ENCODE results near the gene ODF4. TPM values are rescaled to one million over a fixed set of nuclear protein-coding genes. Genes with fewer than 3 reads are reported as not detected.
A peak's percentile ranks its signal among the peaks of the same experiment; 100 is the strongest.

Gene ODF4, protein sequence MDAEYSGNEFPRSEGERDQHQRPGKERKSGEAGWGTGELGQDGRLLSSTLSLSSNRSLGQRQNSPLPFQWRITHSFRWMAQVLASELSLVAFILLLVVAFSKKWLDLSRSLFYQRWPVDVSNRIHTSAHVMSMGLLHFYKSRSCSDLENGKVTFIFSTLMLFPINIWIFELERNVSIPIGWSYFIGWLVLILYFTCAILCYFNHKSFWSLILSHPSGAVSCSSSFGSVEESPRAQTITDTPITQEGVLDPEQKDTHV
- not detected for total RNA-seq
- not detected for polyA plus RNA-seq (ENCODE audit: insufficient read length in 6 of 6)
- long read RNA-seq, donor 1 = 0 reads
- long read RNA-seq, donor 2 = 0 reads
- long read RNA-seq, donor 3 = 0 reads
- long read RNA-seq, donor 4 = 0 reads
- long read RNA-seq, donor 5 = 0 reads
- long read RNA-seq, donor 6 = 0 reads
- long read RNA-seq, donor 7 = 0 reads
- long read RNA-seq, donor 8 = 0 reads
- long read RNA-seq, donor 9 = 0 reads
- long read RNA-seq, donor 10 = 0 reads
- long read RNA-seq, donor 11 = 0 reads
- long read RNA-seq, donor 12 = 0 reads

DNA sequence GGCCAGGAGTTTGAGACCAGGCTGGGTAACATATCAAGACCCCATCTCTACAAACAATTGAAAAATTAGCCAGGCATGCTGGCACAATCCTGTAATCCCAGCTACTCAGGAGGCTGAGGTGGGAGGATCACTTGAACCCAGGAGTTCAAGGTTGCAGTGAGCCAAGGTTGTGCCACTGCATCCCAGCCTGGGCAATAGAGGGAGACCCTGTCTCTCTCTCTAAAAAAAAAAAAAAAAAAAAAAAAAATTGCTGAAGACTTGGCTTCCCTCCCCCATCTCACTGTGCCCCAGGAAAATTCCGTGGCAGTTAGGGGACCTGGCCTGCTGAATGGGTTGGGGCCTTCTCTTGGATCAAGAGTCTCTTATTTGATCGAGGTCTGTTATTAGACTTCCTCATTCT is at the start of gene ODF4:
Gene ODF4 (plus strand): TSS at position 301 of the 400 bp plus-strand sequence. CDS start 212 bp downstream, outside the sequence.
- Histone ChIP-seq H3K4me1 (peaks cover 0 to 6% of the 10 kb centered on the region in 2 donors), H3K9me3 (no peaks in the 10 kb centered on the region), H3K36me3 (no peaks in the 10 kb centered on the region), H3K4me3 (no peak within 1 kb of the TSS), H3K27me3 (no peaks in the 10 kb centered on the region), H3K27ac (no peak within 1 kb of the TSS)
- no peak for TF ChIP-seq CTCF (IDR thresholded peaks at IDR 0.05)
- ATAC-seq = no peak
- intact Hi-C loops (cut with DNase I) = no loop called here
- DNase-seq = no peak

DNA sequence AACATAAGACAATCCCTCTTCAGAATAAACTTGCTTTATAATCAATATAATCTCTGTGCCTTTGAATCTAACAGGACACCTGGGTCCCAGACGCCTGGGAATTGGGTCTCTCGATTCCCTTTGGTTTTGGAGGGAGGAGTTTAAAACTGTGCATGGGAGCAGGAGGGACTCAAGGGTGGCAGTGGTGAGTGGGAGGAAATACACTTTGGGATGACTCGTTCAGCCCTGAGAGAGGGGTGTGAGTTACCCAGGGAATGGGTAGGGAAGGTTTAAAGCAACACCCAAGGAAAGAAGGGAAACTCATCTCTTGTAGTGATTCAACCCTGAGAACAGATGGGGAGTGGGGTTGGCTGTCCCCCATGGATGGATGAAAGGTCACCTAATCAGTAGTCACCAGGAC is 49.6 kb upstream of the ODF4 start:
- Histone ChIP-seq H3K4me1 (peaks cover 11 to 51% of the 10 kb centered on the region in 2 donors), H3K4me3 (no peak overlapping the region), H3K9me3 (no peaks in the 10 kb centered on the region), H3K27ac (no peak overlapping the region), H3K27me3 (no peaks in the 10 kb centered on the region), H3K36me3 (no peaks in the 10 kb centered on the region)
- no peak for DNase-seq
- TF ChIP-seq CTCF (IDR thresholded peaks at IDR 0.05) = no peak
- intact Hi-C loops (cut with DNase I) = no loop called here
- no peak for ATAC-seq

- ATAC-seq = no peak
- no peak for TF ChIP-seq CTCF (IDR thresholded peaks at IDR 0.05)
- intact Hi-C loops (cut with DNase I) = no loop called here
- H3K4me3 ChIP-seq = no peak overlapping the region
- H3K36me3 ChIP-seq = no peaks in the 10 kb centered on the region
- H3K27me3 ChIP-seq = no peaks in the 10 kb centered on the region
- H3K9me3 ChIP-seq = no peaks in the 10 kb centered on the region
- peaks cover 8 to 48% of the 10 kb centered on the region in 2 donors for H3K4me1 ChIP-seq
- H3K27ac ChIP-seq = peak overlapping the region in 1 of 2 donors; percentile 5
- DNase-seq = no peak
Observed at GRCh38 chr17:8292639-8293395, 46.8 kb upstream of the ODF4 start.

DNA sequence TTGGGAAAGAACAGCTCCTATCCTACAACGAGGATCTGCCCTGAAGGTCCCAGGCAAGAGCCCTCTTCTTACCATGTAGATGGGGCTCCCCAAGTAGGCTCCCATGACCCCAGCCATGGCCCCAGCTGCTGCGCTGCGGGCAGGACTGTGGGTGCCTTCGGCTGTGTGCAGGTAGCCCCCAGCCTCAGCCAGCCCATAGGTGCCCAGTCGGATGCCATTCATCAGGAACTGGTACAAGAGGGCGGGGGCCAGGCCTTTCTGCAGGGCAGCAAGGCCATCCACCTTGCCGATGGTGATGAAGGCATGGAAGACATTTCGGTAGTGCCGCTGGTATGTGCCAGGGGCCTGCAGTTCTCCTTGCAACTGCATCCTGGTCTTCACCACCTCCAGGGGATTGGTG is 45.3 kb upstream of the ODF4 start:
- DNase-seq (no peak), ATAC-seq (no peak)
- no peak for TF ChIP-seq CTCF (IDR thresholded peaks at IDR 0.05)
- H3K4me1 ChIP-seq = peaks cover 6 to 40% of the 10 kb centered on the region in 2 donors
- H3K36me3 ChIP-seq = no peaks in the 10 kb centered on the region
- H3K27ac ChIP-seq = no peak overlapping the region
- no peaks in the 10 kb centered on the region for H3K9me3 ChIP-seq
- H3K27me3 ChIP-seq = no peaks in the 10 kb centered on the region
- intact Hi-C loops (cut with DNase I) = no loop called here
- H3K4me3 ChIP-seq = peak overlapping the region in 1 of 2 donors; percentile 80

DNA sequence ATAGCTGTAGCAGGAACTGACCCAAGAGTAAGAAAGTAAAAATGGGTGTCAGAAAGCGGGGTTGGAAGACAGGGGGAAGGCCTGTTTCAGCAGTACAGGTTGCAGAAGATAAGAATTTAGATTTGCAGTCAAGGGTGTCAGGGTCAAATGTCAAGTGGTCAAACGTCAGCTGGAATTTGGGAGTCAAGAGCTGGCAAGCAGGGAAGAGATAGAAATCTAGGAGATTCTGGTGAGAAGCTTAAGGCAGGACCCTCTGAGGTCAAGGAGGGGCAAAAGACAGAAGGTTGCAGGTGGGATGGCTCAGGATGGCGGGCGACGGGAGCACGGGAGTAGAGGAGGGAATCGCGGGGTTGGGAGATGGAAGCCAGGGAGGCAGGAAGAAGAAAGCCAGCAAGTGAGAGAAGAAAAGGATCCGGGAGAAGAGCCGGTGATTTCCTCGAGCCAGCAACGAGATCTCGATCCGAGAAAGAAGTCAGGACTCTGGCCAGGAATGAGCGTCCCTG is 44.8 kb upstream of the ODF4 start:
- DNase-seq (no peak), ATAC-seq (peak; percentile 12)
- H3K27me3 ChIP-seq = no peaks in the 10 kb centered on the region
- H3K27ac ChIP-seq = peak overlapping the region; percentile 90 to 97
- H3K4me1 ChIP-seq = peaks cover 6 to 35% of the 10 kb centered on the region in 2 donors
- no peak for TF ChIP-seq CTCF (IDR thresholded peaks at IDR 0.05)
- peak overlapping the region; percentile 71 to 80 for H3K4me3 ChIP-seq
- intact Hi-C loops (cut with DNase I) = no loop called here
- no peaks in the 10 kb centered on the region for H3K36me3 ChIP-seq
- H3K9me3 ChIP-seq = no peaks in the 10 kb centered on the region

Measured in left lung (tissue), 14 donors.